Stimulated activated naive CD4-positive, alpha-beta T cell (primary cell): ENCODE measurements around the gene HMCN2.

ENCODE experiments used
- DNase-seq, 6 experiments: peaks; one replicate each; lab custom pipeline; 2025; lab: John Stamatoyannopoulos, UW

The HMCN2 gene

GRCh38 chr9:130473009-130473408, 207.4 kb downstream of the HMCN2 start:
- DNase-seq = no peak

GRCh38 chr9:130473566-130473965, 208.0 kb downstream of the HMCN2 start:
- no peak for DNase-seq

DNA sequence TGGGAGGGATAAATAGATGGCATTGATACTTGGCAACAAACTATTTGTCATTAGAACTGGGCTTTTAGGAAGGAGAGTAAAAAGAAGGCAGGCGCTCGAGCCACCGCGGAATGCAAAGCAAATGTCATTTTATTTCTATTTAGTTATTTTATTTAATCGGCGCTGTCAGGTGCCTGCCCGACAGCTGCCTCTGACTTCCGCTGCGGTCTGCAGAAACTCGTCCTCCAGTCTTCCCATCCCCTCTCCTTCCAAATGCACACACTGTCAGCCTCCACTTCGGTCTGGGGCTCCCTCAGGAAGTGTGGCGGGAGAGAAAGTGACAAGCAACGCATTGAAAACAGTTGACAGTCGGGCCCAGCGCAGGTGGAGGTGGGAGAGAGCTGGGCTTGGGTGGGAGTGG, 208.5 kb downstream of the HMCN2 start:
- no peak for DNase-seq

GRCh38 chr9:130476151-130476730, 210.7 kb downstream of the HMCN2 start:
- no peak for DNase-seq

GRCh38 chr9:130477564-130477963, 212.0 kb downstream of the HMCN2 start:
- DNase-seq = no peak

- no peak for DNase-seq
Measured at GRCh38 chr9:130478152-130478551, 212.6 kb downstream of the HMCN2 start.

GRCh38 chr9:130478736-130479575, 213.4 kb downstream of the HMCN2 start:
- no peak for DNase-seq

DNA sequence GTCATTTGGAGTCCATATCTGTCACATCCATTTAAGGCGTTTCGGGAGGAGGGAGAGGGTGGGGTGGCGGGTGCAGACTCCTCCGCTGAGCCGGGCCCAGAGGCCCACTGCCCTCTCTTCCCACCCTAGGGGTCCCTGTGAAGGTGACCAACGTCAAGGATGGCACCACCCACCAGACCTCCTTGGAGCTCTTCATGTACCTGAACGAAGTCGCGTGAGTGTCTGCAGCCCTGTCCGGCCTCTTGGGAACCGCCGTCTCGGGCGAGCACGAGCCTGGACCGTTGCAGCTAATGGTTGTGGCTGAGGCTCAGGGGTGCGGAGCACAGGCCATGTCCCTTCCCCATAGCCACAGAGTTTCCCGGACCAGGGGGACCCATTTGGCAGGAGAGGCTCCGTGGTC, 214.0 kb downstream of the HMCN2 start:
- no peak for DNase-seq

DNA sequence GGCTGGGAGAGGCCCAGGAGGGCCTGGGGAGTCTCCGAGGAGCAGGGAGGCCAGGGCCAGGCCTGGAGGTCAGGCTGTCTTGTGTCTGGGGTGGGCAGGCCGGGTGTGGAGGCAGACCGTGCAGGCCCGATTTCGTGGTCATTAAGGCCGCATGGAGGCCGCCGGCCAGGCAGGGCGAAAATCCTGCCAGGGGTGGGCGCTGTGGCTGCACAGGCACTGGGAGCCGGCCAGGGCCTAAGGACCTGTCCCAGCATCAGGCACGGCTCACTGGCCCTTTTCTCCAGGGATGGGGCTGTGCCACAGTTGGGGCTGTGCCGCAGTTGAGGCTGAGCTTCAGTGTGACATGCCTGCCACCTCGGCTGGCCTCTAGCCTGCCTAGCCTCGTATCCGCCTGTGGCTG, 215.1 kb downstream of the HMCN2 start:
- DNase-seq = no peak

GRCh38 chr9:130482463-130482862, 216.9 kb downstream of the HMCN2 start:
- DNase-seq = no peak

- DNase-seq = no peak
Measured at GRCh38 chr9:130483371-130483971, 217.9 kb downstream of the HMCN2 start.
